Left colon (tissue), 2 donors: Measurements from ENCODE around the gene ZNF74. TPM values are rescaled to one million over a fixed set of nuclear protein-coding genes. Genes with fewer than 3 reads are reported as not detected.
A peak's percentile ranks its signal among the peaks of the same experiment; 100 is the strongest.
"Not testable (repeated sequence)": the region's sequence is repeated elsewhere in the genome, so short reads cannot be mapped to it uniquely, and the experiment has no call there.

Experiments used
- ATAC-seq: fragments of 200-7000 bp; cut with Tn5 transposase; one replicate; pipeline ENCODE4 v1.9.1; 2020; ENCODE audit warnings: mild to moderate bottlenecking, moderate library complexity
- DNase-seq, 2 donors: peaks; one replicate each; pipeline ENCODE4 v3.0.0-alpha.2; 2020
- intact Hi-C, 2 donors: fragments of 100-400 bp; cut with DNase I in 1 of 2; cut with micrococcal nuclease in 1 of 2; formaldehyde crosslinking; loops; one replicate each; pipeline versions ENCODE4 v1.11.2 to v1.14.0; 2022; cut with DNase I, micrococcal nuclease
- long read RNA-seq: library from polyadenylated mRNA; unstranded; transcript quantifications from one replicate; pipeline ENCODE4 v2.0.0, GENCODE V29; 2021
- total RNA-seq, 2 donors: library from RNA; stranded (reverse); fragmentation: NEBNext Ultra II Directional; extraction: Animal tissue kit (Norgen Biotek cat#: 25700); gene quantifications; one replicate each; pipeline ENCODE4 v1.2.1, GENCODE V29; 2021
- donor health status: DM: no; HTN: no; CAD: no.
- donor health status: DM: yes; HTN: yes; CAD: no.

ZNF74 gene
- 1 to 10 TPM; 5.5 to 7.2 TPM for total RNA-seq
- long read RNA-seq, partial matches to known transcripts: 0 of 5 reads
- long read RNA-seq, other reads (novel, unspliced or antisense): 3 of 5 reads

GRCh38 chr22:20393705-20394476 lies at the start of gene ZNF74:
Gene ZNF74, plus strand, starts transcription at chr22:20394151. Its CDS starts 478 bp downstream, at chr22:20394629.
- ATAC-seq (peak; percentile 98), DNase-seq (peak; percentile 90 to 91)
- intact Hi-C loops: no loop called here

GRCh38 chr22:20346553-20346952 lies 47.4 kb upstream of the ZNF74 start:
- intact Hi-C loops, ATAC-seq, DNase-seq: not testable (repeated sequence)

GRCh38 chr22:20352536-20352935 lies 41.4 kb upstream of the ZNF74 start:
- intact Hi-C loops, ATAC-seq, DNase-seq: not testable (repeated sequence)

GRCh38 chr22:20354238-20354975 lies 39.5 kb upstream of the ZNF74 start:
- intact Hi-C loops: no loop called here
- no peak for DNase-seq

GRCh38 chr22:20355939-20356636 lies 37.9 kb upstream of the ZNF74 start:
- ATAC-seq, DNase-seq, intact Hi-C loops: not testable (repeated sequence)

More at GRCh38 chr22:20354238-20354975, 39.5 kb upstream of the ZNF74 start:
- no peak for ATAC-seq

- DNase-seq, ATAC-seq, intact Hi-C loops: not testable (repeated sequence)
Measured at GRCh38 chr22:20356906-20357305, 37.0 kb upstream of the ZNF74 start.

GRCh38 chr22:20357967-20358366 lies 36.0 kb upstream of the ZNF74 start:
- ATAC-seq, DNase-seq, intact Hi-C loops: not testable (repeated sequence)

- DNase-seq, intact Hi-C loops, ATAC-seq: not testable (repeated sequence)
Measured at GRCh38 chr22:20358503-20359239, 35.3 kb upstream of the ZNF74 start.

- ATAC-seq, intact Hi-C loops, DNase-seq: not testable (repeated sequence)
Measured at GRCh38 chr22:20360261-20360660, 33.7 kb upstream of the ZNF74 start.

- ATAC-seq, intact Hi-C loops, DNase-seq: not testable (repeated sequence)
Measured at GRCh38 chr22:20360866-20361751, 32.8 kb upstream of the ZNF74 start.

GRCh38 chr22:20361752-20362229 lies 32.2 kb upstream of the ZNF74 start:
- DNase-seq, intact Hi-C loops, ATAC-seq: not testable (repeated sequence)

GRCh38 chr22:20362403-20362802 lies 31.5 kb upstream of the ZNF74 start:
- DNase-seq, intact Hi-C loops, ATAC-seq: not testable (repeated sequence)

GRCh38 chr22:20364335-20365260 lies 29.4 kb upstream of the ZNF74 start:
- ATAC-seq: not testable (repeated sequence)

GRCh38 chr22:20366841-20367240 lies 27.1 kb upstream of the ZNF74 start:
- ATAC-seq, intact Hi-C loops, DNase-seq: not testable (repeated sequence)

More at GRCh38 chr22:20364335-20365260, 29.4 kb upstream of the ZNF74 start:
- DNase-seq, intact Hi-C loops: not testable (repeated sequence)

- intact Hi-C loops, DNase-seq, ATAC-seq: not testable (repeated sequence)
Measured at GRCh38 chr22:20368875-20369274, 25.1 kb upstream of the ZNF74 start.

- intact Hi-C loops, ATAC-seq, DNase-seq: not testable (repeated sequence)
Measured at GRCh38 chr22:20371687-20372086, 22.3 kb upstream of the ZNF74 start.
